Neuronal stem cell (in vitro differentiated cells): ENCODE results near the gene ASF1B.

ENCODE experiments used
- DNase-seq: peaks from one replicate; pipeline ENCODE4 v3.0.0-alpha.2; 2013; ENCODE audit warnings: low spot score
- H2AFZ ChIP-seq: one replicate; pipeline ENCODE4 v1.6.1; 2013; ENCODE audit warnings: mild to moderate bottlenecking, low read length, inconsistent platforms
- H2AK5ac ChIP-seq: 2 replicates; pipeline ENCODE4 v1.6.1; 2013; ENCODE audit warnings: low read depth, mild to moderate bottlenecking, inconsistent platforms, low read length, moderate library complexity, mixed read lengths
- H2BK120ac ChIP-seq: 2 replicates; pipeline ENCODE4 v1.6.1; 2013; ENCODE audit warnings: low read depth, mild to moderate bottlenecking, inconsistent platforms, low read length, moderate library complexity, mixed read lengths
- H2BK12ac ChIP-seq: one replicate; pipeline ENCODE4 v1.6.1; 2013; ENCODE audit warnings: low read length, inconsistent platforms
- H2BK15ac ChIP-seq: 2 replicates; pipeline ENCODE4 v1.6.1; 2013; ENCODE audit warnings: mild to moderate bottlenecking, low read length, inconsistent platforms, mixed read lengths
- H2BK5ac ChIP-seq: one replicate; pipeline ENCODE4 v1.6.1; 2013; ENCODE audit warnings: inconsistent platforms, mild to moderate bottlenecking, low read length, moderate library complexity
- H3K14ac ChIP-seq: one replicate; pipeline ENCODE4 v1.6.1; 2013; ENCODE audit warnings: low read length, inconsistent platforms
- H3K18ac ChIP-seq: 2 replicates; pipeline ENCODE4 v1.6.1; 2013; ENCODE audit warnings: low read length, inconsistent platforms
- H3K23ac ChIP-seq: 2 replicates; pipeline ENCODE4 v1.6.1; 2013; ENCODE audit warnings: low read depth, mild to moderate bottlenecking, mixed read lengths, low read length, inconsistent platforms; ENCODE audit not compliant: poor library complexity
- H3K27ac ChIP-seq: replicated peaks from 3 replicates; pipeline ENCODE4 v1.5.1; 2013; ENCODE audit warnings: low read length, inconsistent platforms
- H3K27me3 ChIP-seq, 3 experiments: 2 replicates each; pipeline ENCODE4 v1.6.1; 2013; ENCODE audit warnings: low read length in 3 of 3, mild to moderate bottlenecking in 2 of 3, inconsistent platforms in 1 of 3, low read depth in 1 of 3, mixed read lengths in 1 of 3, moderate library complexity in 1 of 3; ENCODE audit not compliant: control insufficient read depth in 3 of 3, insufficient read depth in 3 of 3
- H3K36me3 ChIP-seq, 2 donors: replicated peaks in 1 of 2; 2 replicates each; pipeline ENCODE4 v1.6.1; 2013; ENCODE audit warnings: low read length in 2 of 2; ENCODE audit not compliant: control insufficient read depth in 2 of 2, insufficient read depth in 2 of 2
- H3K4ac ChIP-seq: 2 replicates; pipeline ENCODE4 v1.6.1; 2013; ENCODE audit warnings: inconsistent platforms, mild to moderate bottlenecking, low read length, moderate library complexity
- H3K4me1 ChIP-seq, 2 donors: 1 replicate in 1 of 2; 2 replicates in 1 of 2; pipeline ENCODE4 v1.6.1; 2013; ENCODE audit warnings: low read length in 2 of 2, low read depth in 1 of 2; ENCODE audit not compliant: control insufficient read depth in 2 of 2, insufficient read depth in 1 of 2
- H3K4me2 ChIP-seq: one replicate; pipeline ENCODE4 v1.6.1; 2013; ENCODE audit warnings: mild to moderate bottlenecking, low read length, inconsistent platforms; ENCODE audit not compliant: insufficient read depth, poor library complexity, severe bottlenecking
- H3K4me3 ChIP-seq, 2 donors: 2 replicates each; pipeline ENCODE4 v1.5.1; 2013; ENCODE audit warnings: low read length in 2 of 2, mild to moderate bottlenecking in 2 of 2, inconsistent platforms in 1 of 2, moderate library complexity in 1 of 2
- H3K79me1 ChIP-seq: one replicate; pipeline ENCODE4 v1.6.1; 2013; ENCODE audit warnings: low read depth, mild to moderate bottlenecking, inconsistent platforms, low read length, moderate library complexity
- H3K9ac ChIP-seq: one replicate; pipeline ENCODE4 v1.6.1; 2013; ENCODE audit warnings: mild to moderate bottlenecking, low read depth, low read length, inconsistent platforms; ENCODE audit not compliant: poor library complexity
- H3K9me3 ChIP-seq, 2 donors: replicated peaks in 1 of 2; 2 replicates each; pipeline versions ENCODE3 to v1.6.1; 2013; ENCODE audit warnings: low read length in 2 of 2, mild to moderate bottlenecking in 2 of 2, inconsistent platforms in 1 of 2, low read depth in 1 of 2, mixed read lengths in 1 of 2, moderate library complexity in 1 of 2; ENCODE audit not compliant: control insufficient read depth in 2 of 2, insufficient read depth in 1 of 2
- H4K8ac ChIP-seq: one replicate; pipeline ENCODE4 v1.6.1; 2013; ENCODE audit warnings: low read depth, mild to moderate bottlenecking, inconsistent platforms, low read length, moderate library complexity
- H4K91ac ChIP-seq: one replicate; pipeline ENCODE4 v1.6.1; 2013; ENCODE audit warnings: low read length, low read depth, mild to moderate bottlenecking, inconsistent platforms; ENCODE audit not compliant: poor library complexity
- WGBS, 2 donors: extraction: QIAGEN DNeasy Blood & Tissue Kit; methylation state at CpG; one replicate each; pipeline ENCODE4 v1.1.7; 2013; ENCODE audit warnings: missing lambda C conversion rate in 2 of 2, mixed read lengths in 1 of 2; ENCODE audit not compliant: insufficient read length in 2 of 2, insufficient replicate concordance in 1 of 2; ENCODE audit errors: extremely low coverage in 2 of 2; 5-methylcytosine and 5-hydroxymethylcytosine counted together

ASF1B gene

GRCh38 chr19:14164724-14165493, 28.5 kb upstream of the ASF1B start:
- H3K4ac ChIP-seq = no peak overlapping the region
- H2BK5ac ChIP-seq = peak overlapping the region; percentile 77
- H2AK5ac ChIP-seq = peak overlapping the region; percentile 81
- H4K8ac ChIP-seq = peak overlapping the region; percentile 98
- no peak overlapping the region for H3K27ac ChIP-seq
- peak overlapping the region; percentile 43 for H3K23ac ChIP-seq
- H3K27me3 ChIP-seq = no peaks in the 10 kb centered on the region
- H2BK12ac ChIP-seq = peak overlapping the region; percentile 90
- H3K9me3 ChIP-seq = peaks cover 0 to 1% of the 10 kb centered on the region in 2 donors
- DNase-seq = no peak
- H2BK120ac ChIP-seq = no peak overlapping the region
- peak overlapping the region; percentile 99 for H3K14ac ChIP-seq
- no peak overlapping the region for H2BK15ac ChIP-seq
- peak overlapping the region; percentile 77 for H3K9ac ChIP-seq
- H3K4me1 ChIP-seq = peaks cover 12 to 24% of the 10 kb centered on the region in 2 donors
- peaks cover 8% of the 10 kb centered on the region for H3K79me1 ChIP-seq
- WGBS, 2 donors = no CpG with 5 or more reads among the region's 16 CpGs
- peak overlapping the region; percentile 92 for H3K18ac ChIP-seq
- peaks cover 31 to 40% of the 10 kb centered on the region in 2 donors for H3K36me3 ChIP-seq
- no peak overlapping the region for H3K4me2 ChIP-seq
- H2AFZ ChIP-seq = no peak overlapping the region
- no peak overlapping the region for H4K91ac ChIP-seq
- H3K4me3 ChIP-seq = no peak overlapping the region

GRCh38 chr19:14164082-14164481, 27.7 kb upstream of the ASF1B start:
- Histone ChIP-seq H3K27ac (no peak overlapping the region), H2AK5ac (peak overlapping the region; percentile 81), H2AFZ (no peak overlapping the region), H3K27me3 (no peaks in the 10 kb centered on the region), H2BK12ac (no peak overlapping the region), H3K36me3 (peaks cover 34 to 41% of the 10 kb centered on the region in 2 donors), H3K9me3 (peaks cover 0 to 1% of the 10 kb centered on the region in 2 donors), H3K4me2 (no peak overlapping the region), H4K8ac (no peak overlapping the region), H3K9ac (peak overlapping the region; percentile 64), H3K4me3 (no peak overlapping the region), H3K79me1 (peaks cover 8% of the 10 kb centered on the region), H4K91ac (no peak overlapping the region), H3K4me1 (peaks cover 12 to 24% of the 10 kb centered on the region in 2 donors), H3K4ac (no peak overlapping the region), H2BK120ac (no peak overlapping the region), H2BK15ac (no peak overlapping the region), H3K18ac (peak overlapping the region; percentile 71), H3K23ac (no peak overlapping the region), H2BK5ac (no peak overlapping the region), H3K14ac (no peak overlapping the region)
- DNase-seq = no peak
- no CpG with 5 or more reads among the region's 11 CpGs for WGBS, 2 donors

- peaks cover 40 to 48% of the 10 kb centered on the region in 2 donors for H3K36me3 ChIP-seq
- peak overlapping the region; percentile 98 for H4K8ac ChIP-seq
- H2AFZ ChIP-seq = no peak overlapping the region
- H2BK12ac ChIP-seq = peak overlapping the region; percentile 41
- H3K4me2 ChIP-seq = no peak overlapping the region
- H4K91ac ChIP-seq = no peak overlapping the region
- H3K4me1 ChIP-seq = peaks cover 12 to 21% of the 10 kb centered on the region in 2 donors
- H2BK15ac ChIP-seq = no peak overlapping the region
- H3K23ac ChIP-seq = peak overlapping the region; percentile 52
- peak overlapping the region; percentile 70 for H3K9ac ChIP-seq
- peak overlapping the region; percentile 2 for H3K14ac ChIP-seq
- no peak overlapping the region for H3K4ac ChIP-seq
- H2BK120ac ChIP-seq = peak overlapping the region; percentile 81
- no peak overlapping the region for H3K27ac ChIP-seq
- peaks cover 0 to 1% of the 10 kb centered on the region in 2 donors for H3K9me3 ChIP-seq
- no CpG with 5 or more reads among the region's 38 CpGs for WGBS, 2 donors
- H2AK5ac ChIP-seq = peak overlapping the region; percentile 61
- H3K18ac ChIP-seq = no peak overlapping the region
- H2BK5ac ChIP-seq = no peak overlapping the region
- H3K27me3 ChIP-seq = no peaks in the 10 kb centered on the region
- no peak for DNase-seq
- peak overlapping the region in 1 of 2 donors; percentile 27 for H3K4me3 ChIP-seq
- H3K79me1 ChIP-seq = peaks cover 8% of the 10 kb centered on the region
Observed at GRCh38 chr19:14162871-14163297, 26.5 kb upstream of the ASF1B start.

- Histone ChIP-seq H3K36me3 (peaks cover 54 to 63% of the 10 kb centered on the region in 2 donors), H2BK15ac (no peak overlapping the region), H3K9me3 (peaks cover 0 to 1% of the 10 kb centered on the region in 2 donors), H3K27me3 (no peaks in the 10 kb centered on the region), H3K4ac (no peak overlapping the region), H3K4me3 (no peak overlapping the region), H3K4me1 (peaks cover 12 to 17% of the 10 kb centered on the region in 2 donors), H4K91ac (no peak overlapping the region), H3K18ac (no peak overlapping the region), H2AK5ac (no peak overlapping the region), H3K14ac (no peak overlapping the region), H3K79me1 (peaks cover 8% of the 10 kb centered on the region), H2AFZ (no peak overlapping the region), H3K23ac (peak overlapping the region; percentile 85), H2BK5ac (no peak overlapping the region), H3K4me2 (no peak overlapping the region), H3K27ac (no peak overlapping the region), H2BK12ac (peak overlapping the region; percentile 73), H3K9ac (no peak overlapping the region), H2BK120ac (no peak overlapping the region), H4K8ac (no peak overlapping the region)
- no peak for DNase-seq
- WGBS, 2 donors = no CpG with 5 or more reads among the region's 19 CpGs
Observed at GRCh38 chr19:14161305-14161704, 24.9 kb upstream of the ASF1B start.
